Muscle of leg (tissue), 11 donors: ENCODE results near the gene GPRIN3. TPM values are rescaled to one million over a fixed set of nuclear protein-coding genes. Genes with fewer than 3 reads are reported as not detected.

Experiments
- DNase-seq: peaks from one replicate; pipeline ENCODE4 v3.0.0; 2013
- H3K27ac ChIP-seq: one replicate; pipeline ENCODE4 v1.5.1; 2013; ENCODE audit warnings: mild to moderate bottlenecking, low read length, control low read depth
- H3K27me3 ChIP-seq: one replicate; pipeline ENCODE4 v1.6.1; 2013; ENCODE audit warnings: low read length; ENCODE audit not compliant: control insufficient read depth, insufficient read depth
- H3K36me3 ChIP-seq: one replicate; pipeline ENCODE4 v1.6.1; 2013; ENCODE audit warnings: low read length; ENCODE audit not compliant: control insufficient read depth, insufficient read depth
- H3K4me1 ChIP-seq: one replicate; pipeline ENCODE4 v1.6.1; 2013; ENCODE audit warnings: low read length; ENCODE audit not compliant: control insufficient read depth, insufficient read depth
- H3K4me3 ChIP-seq: one replicate; pipeline ENCODE4 v1.5.1; 2013; ENCODE audit warnings: low read length, control low read depth
- H3K9me3 ChIP-seq: replicated peaks from 2 replicates; pipeline ENCODE4 v1.6.1; 2013; ENCODE audit warnings: low read depth, low read length; ENCODE audit not compliant: control insufficient read depth
- WGBS: methylation state at CpG from one replicate; pipeline ENCODE4 v1.1.5; 2013; ENCODE audit warnings: missing lambda C conversion rate; ENCODE audit not compliant: insufficient coverage; 5-methylcytosine and 5-hydroxymethylcytosine counted together
- polyA plus RNA-seq, 8 donors: library from polyadenylated mRNA; unstranded; fragments of 120-200 nt; gene quantifications; one replicate each; pipeline versions ENCODE4 v1.2.1 to v1.2.3, GENCODE V29; 2013; ENCODE audit warnings: inconsistent platforms in 1 of 8, low replicate concordance in 1 of 8; ENCODE audit not compliant: insufficient read length in 8 of 8, insufficient read depth in 1 of 8
- total RNA-seq: library from RNA; stranded (reverse); fragments of 120-200 nt; gene quantifications from one replicate; pipeline ENCODE4 v1.2.4, GENCODE V29; 2013

GPRIN3 gene
- total and polyA plus RNA-seq, 9 donors: 2.0 to 4.3 (median 3.1) TPM

DNA sequence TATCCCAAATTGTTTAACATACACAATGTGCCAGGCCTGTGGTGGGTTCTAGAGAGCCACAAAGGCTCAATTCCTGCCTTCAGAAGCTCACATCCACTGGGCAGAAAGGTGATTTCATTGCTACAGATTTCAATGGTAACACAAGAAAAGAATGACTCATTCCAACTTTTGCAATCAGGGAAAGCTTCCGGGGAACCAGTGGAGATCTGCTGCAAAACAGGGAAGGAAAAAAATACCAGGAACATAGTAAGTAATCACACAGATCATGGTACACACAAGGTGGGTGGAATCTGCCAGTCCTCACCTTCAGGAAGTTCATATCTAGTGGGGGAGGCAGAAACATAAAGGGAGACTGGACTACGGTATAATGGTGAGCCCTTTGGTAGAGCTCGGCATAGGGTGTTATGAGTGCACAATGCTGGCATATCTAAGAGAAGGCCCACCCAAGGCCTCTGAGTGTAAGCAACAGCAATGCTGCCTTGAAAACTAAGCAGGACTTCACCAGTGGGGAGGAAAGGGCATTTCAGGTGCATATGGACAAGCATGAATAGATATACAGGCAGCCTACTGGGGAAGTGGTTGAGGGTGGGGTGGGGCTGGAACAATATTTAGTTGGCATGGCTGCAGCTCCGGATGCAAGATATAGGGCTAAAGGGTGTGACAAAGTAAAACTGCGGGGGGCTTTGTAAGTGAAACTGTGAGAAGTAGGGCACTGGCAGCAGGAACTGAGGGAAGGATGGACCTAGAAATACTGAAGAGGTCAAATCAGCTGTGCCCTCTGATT, 24.2 kb downstream of the GPRIN3 start:
- Histone ChIP-seq H3K27ac (no peak overlapping the region), H3K4me1 (no peaks in the 10 kb centered on the region)
- WGBS: 94% methylated on average over 4 of the region's 5 CpGs

DNA sequence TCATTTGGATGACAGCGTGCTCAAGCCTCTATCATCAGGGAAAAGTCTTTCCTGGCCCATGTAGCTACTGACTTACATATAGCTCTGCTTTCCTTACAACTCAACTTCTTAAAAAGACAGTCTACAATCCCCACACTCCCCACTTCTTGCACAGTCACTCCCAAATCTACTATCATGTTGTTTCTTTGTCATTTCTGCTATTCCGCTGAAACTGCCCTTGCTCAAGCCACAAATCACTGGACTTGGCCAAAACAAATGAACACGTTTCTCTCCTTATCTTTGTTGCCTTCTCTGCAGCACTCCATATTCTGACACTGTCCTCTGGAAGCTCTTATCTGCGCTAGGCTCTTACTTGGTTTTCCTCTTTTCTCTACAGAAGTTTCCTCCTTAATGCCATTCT, 28.2 kb downstream of the GPRIN3 start:
- Histone ChIP-seq H3K27me3 (no peaks in the 10 kb centered on the region), H3K27ac (no peak overlapping the region), H3K4me1 (no peaks in the 10 kb centered on the region), H3K4me3 (no peak overlapping the region), H3K36me3 (no peaks in the 10 kb centered on the region), H3K9me3 (no peaks in the 10 kb centered on the region)
- WGBS: 86% methylated on average over 4 of the region's 4 CpGs
- no peak for DNase-seq

More for the DNA sequence above, 24.2 kb downstream of the GPRIN3 start:
- no peaks in the 10 kb centered on the region for H3K36me3 ChIP-seq
- H3K27me3 ChIP-seq: no peaks in the 10 kb centered on the region
- H3K9me3 ChIP-seq: no peaks in the 10 kb centered on the region
- no peak for DNase-seq
- H3K4me3 ChIP-seq: no peak overlapping the region

DNA sequence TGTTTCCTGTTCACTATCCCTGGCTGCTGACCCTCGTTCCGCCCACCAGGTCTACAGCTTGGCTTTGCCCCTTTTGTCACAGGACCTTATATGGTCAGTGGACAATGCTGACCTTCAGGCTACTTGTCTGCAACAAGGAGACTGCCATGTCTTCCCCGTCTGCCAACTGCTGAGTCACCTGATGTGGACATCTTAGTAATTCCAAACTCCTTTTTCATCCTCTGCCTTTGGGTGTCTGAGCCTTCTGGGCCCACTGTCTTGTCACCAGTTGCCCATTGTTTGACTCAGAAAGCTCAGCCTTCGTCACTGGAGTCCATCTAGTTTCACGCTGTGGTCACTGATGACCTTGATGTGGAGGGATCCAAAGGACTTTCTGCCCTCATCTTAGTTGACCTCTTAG, 30.2 kb downstream of the GPRIN3 start:
- no peaks in the 10 kb centered on the region for H3K9me3 ChIP-seq
- H3K27ac ChIP-seq: no peak overlapping the region
- no peak overlapping the region for H3K4me3 ChIP-seq
- 84% methylated on average over 4 of the region's 5 CpGs for WGBS
- H3K4me1 ChIP-seq: no peaks in the 10 kb centered on the region
- H3K27me3 ChIP-seq: no peaks in the 10 kb centered on the region
- DNase-seq: no peak
- no peaks in the 10 kb centered on the region for H3K36me3 ChIP-seq

DNA sequence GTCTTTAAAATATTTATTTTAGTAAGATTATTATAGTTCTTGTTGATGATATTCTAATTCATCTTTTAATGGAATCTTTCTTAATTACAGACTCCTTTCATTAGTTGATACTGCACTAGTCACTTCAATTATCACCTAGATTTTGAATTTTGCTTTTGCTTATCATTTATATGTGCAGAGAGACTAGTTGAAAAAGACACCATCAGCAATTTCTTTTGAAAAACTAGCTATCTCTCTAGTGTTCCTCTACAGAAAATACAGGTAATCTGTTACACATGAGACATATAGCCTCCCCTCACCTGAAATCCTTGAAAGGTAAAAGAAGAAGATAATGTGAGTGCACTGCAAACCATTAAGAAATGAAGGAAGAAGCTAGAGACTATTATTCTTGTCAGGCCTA, 31.3 kb downstream of the GPRIN3 start:
- H3K4me1 ChIP-seq: no peaks in the 10 kb centered on the region
- H3K36me3 ChIP-seq: no peaks in the 10 kb centered on the region
- DNase-seq: no peak
- no peak overlapping the region for H3K4me3 ChIP-seq
- no peak overlapping the region for H3K27ac ChIP-seq
- no peaks in the 10 kb centered on the region for H3K9me3 ChIP-seq
- H3K27me3 ChIP-seq: no peaks in the 10 kb centered on the region

DNA sequence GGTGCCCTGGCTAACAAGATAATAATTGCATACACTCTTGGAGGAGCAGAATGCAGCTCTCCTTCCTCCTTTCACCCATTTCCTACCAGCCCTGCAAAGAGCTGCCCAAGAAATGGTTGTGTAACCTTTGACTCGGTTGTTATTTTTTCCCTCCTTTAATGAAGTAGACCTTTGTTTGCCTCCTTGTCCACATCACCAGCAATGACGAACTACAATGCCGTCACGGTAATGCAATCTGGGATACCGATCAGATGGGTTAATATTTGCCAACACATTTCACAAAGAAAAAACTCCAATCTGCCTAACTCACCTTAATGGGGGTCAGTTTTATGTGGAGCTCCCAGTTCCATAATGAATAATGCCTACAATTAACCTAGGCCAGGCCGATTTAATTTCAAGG, 32.0 kb downstream of the GPRIN3 start:
- Histone ChIP-seq H3K4me3 (no peak overlapping the region), H3K4me1 (no peaks in the 10 kb centered on the region), H3K9me3 (no peaks in the 10 kb centered on the region), H3K27ac (no peak overlapping the region), H3K36me3 (no peaks in the 10 kb centered on the region), H3K27me3 (no peaks in the 10 kb centered on the region)
- 88% methylated on average over 1 of the region's 6 CpGs for WGBS
- no peak for DNase-seq

DNA sequence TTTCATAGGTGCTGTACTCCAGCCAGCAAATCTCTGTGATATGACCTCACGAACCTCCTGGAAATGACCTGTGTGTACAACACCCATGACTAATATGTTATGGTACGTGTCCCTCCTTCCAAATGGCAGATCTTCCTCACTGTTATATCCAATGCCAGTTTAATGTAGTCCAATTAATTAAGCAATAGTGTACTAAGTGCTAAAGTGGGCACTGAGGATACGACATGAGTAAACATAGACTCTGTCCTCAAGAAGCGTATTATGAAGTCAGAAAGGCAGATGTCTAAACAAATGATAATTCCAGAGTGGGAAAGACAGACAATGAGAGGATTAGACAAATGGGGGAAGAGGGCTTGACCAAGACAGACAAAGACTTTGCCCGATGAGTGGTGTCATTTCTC, 33.9 kb downstream of the GPRIN3 start:
- Histone ChIP-seq H3K9me3 (no peaks in the 10 kb centered on the region), H3K36me3 (no peaks in the 10 kb centered on the region), H3K4me1 (no peaks in the 10 kb centered on the region), H3K27ac (no peak overlapping the region), H3K4me3 (no peak overlapping the region), H3K27me3 (no peaks in the 10 kb centered on the region)
- WGBS: 86% methylated on average over 3 of the region's 5 CpGs
- no peak for DNase-seq

DNA sequence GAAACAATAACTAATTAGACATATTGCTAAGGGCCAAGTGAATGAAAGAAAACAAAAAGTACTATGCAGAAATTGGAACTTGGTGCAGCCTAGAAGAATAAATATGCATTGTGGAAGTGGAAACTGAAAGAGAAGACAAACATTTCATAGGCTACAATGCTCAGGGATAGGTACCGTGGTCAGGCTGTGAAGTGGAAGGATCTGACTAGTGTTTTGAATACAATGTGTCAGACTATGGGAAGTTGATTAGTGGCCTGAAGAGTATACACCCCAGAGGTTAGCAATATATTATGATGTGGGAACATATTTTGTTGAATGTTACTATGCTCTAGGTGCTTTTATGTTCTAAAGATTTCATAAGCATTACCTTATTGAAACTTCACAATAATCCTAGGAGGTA, 36.8 kb downstream of the GPRIN3 start:
- Histone ChIP-seq H3K36me3 (no peaks in the 10 kb centered on the region), H3K27me3 (no peaks in the 10 kb centered on the region), H3K4me1 (no peaks in the 10 kb centered on the region), H3K27ac (no peak overlapping the region), H3K4me3 (no peak overlapping the region), H3K9me3 (no peaks in the 10 kb centered on the region)
- no peak for DNase-seq
- 86% methylated on average over 1 of the region's 1 CpG for WGBS

DNA sequence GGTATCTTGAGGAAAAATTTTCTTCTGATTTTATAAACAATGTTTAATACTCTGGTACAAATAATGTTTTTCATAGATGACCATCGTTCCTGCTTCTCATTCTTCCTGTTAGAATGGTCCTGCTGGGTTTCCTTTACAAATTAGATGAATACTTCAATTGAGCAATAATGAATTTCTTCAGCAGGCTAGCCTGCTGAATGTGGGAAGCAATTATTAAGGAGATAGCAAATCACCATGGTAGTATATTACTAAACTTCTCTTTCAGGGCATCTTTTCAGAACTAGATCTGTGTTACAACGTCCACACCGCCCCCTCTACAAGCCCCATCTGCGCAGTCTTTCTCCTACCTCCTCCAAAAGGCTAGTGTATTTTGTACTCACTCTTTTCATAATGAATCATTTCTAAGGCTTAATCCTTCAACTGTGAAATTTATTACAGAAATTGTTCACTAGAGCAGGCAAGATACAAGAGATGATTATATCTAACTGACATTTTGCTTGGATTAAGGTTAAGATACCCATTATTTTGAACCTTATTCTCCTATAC, 38.4 kb downstream of the GPRIN3 start:
- Histone ChIP-seq H3K9me3 (no peaks in the 10 kb centered on the region), H3K27ac (no peak overlapping the region), H3K4me3 (no peak overlapping the region), H3K36me3 (no peaks in the 10 kb centered on the region), H3K27me3 (no peaks in the 10 kb centered on the region), H3K4me1 (no peaks in the 10 kb centered on the region)
- DNase-seq: no peak
- 100% methylated on average over 1 of the region's 4 CpGs for WGBS

DNA sequence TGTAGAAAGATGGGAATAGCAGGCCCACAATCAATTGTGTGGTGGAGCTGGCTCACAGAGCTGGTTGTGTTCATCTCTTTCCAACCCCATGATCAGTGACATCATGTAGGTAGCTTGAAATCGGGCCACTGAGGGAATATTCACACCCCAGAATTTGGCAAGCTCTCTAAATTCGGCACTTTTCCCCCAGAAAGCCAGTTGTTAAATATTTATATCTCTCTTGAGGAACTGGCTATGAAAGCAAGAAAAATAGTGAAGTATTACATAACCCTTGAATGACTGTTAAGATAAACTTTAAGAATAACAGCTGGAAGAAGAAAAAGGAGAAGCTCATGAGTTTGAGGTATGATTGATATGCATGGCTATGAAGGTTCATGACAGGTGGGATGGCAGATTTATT, 38.9 kb downstream of the GPRIN3 start:
- H3K36me3 ChIP-seq: no peaks in the 10 kb centered on the region
- H3K9me3 ChIP-seq: no peaks in the 10 kb centered on the region
- DNase-seq: no peak
- no peak overlapping the region for H3K27ac ChIP-seq
- no peaks in the 10 kb centered on the region for H3K27me3 ChIP-seq
- no CpG with 5 or more reads among the region's 2 CpGs for WGBS
- H3K4me1 ChIP-seq: no peaks in the 10 kb centered on the region
- no peak overlapping the region for H3K4me3 ChIP-seq

DNA sequence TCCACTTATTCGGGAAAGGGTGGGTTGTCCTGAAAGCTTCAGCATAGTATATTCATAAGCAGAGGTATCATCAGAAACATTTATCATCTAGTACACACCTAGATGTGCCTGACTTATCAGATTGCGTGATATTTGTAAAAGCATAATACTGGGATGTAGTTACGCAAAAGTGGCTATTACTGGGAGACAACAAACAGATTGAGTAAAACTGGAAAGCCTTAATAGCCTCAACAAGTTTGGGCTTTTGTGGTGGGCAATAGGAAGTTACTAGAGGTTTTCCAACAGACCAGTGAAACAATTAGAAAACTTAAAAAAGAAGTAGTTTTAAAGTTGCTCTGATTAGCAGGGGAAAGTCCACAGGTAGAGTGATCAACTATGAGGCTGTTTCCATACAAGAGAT, 39.8 kb downstream of the GPRIN3 start:
- H3K4me3 ChIP-seq: no peak overlapping the region
- DNase-seq: no peak
- no peaks in the 10 kb centered on the region for H3K9me3 ChIP-seq
- 100% methylated on average over 1 of the region's 3 CpGs for WGBS
- H3K4me1 ChIP-seq: no peaks in the 10 kb centered on the region
- H3K27me3 ChIP-seq: no peaks in the 10 kb centered on the region
- H3K27ac ChIP-seq: no peak overlapping the region
- no peaks in the 10 kb centered on the region for H3K36me3 ChIP-seq

DNA sequence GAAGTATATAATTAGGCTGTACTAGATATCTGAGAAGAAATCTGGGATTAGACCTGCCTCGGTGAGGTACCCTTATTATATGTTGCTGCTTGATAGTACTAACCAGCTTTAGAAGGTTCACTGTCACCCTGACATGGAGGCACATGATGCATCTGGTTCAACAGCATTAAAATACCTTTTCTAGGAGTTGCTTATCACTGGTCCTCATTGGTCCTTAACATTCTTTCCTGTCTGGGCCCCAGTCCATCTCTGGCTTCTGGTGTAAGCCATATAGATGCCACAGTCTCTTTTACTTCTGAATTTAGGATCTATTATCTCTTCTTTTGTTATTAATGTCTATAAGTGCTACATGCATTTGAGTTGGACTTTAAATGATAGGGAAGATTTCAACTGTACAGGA, 40.2 kb downstream of the GPRIN3 start:
- DNase-seq: no peak
- Histone ChIP-seq H3K4me3 (no peak overlapping the region), H3K4me1 (no peaks in the 10 kb centered on the region), H3K9me3 (no peaks in the 10 kb centered on the region), H3K27me3 (no peaks in the 10 kb centered on the region), H3K27ac (no peak overlapping the region), H3K36me3 (no peaks in the 10 kb centered on the region)
- WGBS: 67% methylated on average over 1 of the region's 1 CpG
